ENCODE data around the gene PARM1. TPM values are rescaled to one million over a fixed set of nuclear protein-coding genes. Genes with fewer than 3 reads are reported as not detected.

PARM1 gene
- total and polyA plus RNA-seq, 2 of the 4 experiments (the other 2 are of a cell fraction) = 0.07 to 0.18 TPM

GRCh38 chr4:75042601-75043208 lies 109.8 kb downstream of the PARM1 start:
- TF ChIP-seq NFE2L2 (IDR thresholded peaks at IDR 0.05; ENCODE audit: low read depth, low read length) = no peak
- no peak for TF ChIP-seq RFX5 (IDR thresholded peaks at IDR 0.05; ENCODE audit: low read depth, low read length)
- TF ChIP-seq BHLHE40 (IDR thresholded peaks at IDR 0.05; ENCODE audit: low read depth, low read length) = no peak
- TF ChIP-seq RAD21 (IDR thresholded peaks at IDR 0.05; ENCODE audit: low read length) = no peak
- TF ChIP-seq, protein P1, sequence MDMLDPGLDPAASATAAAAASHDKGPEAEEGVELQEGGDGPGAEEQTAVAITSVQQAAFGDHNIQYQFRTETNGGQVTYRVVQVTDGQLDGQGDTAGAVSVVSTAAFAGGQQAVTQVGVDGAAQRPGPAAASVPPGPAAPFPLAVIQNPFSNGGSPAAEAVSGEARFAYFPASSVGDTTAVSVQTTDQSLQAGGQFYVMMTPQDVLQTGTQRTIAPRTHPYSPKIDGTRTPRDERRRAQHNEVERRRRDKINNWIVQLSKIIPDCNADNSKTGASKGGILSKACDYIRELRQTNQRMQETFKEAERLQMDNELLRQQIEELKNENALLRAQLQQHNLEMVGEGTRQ (IDR thresholded peaks at IDR 0.05; ENCODE audit: low read depth, low read length) = no peak
- TF ChIP-seq SMC3 (IDR thresholded peaks at IDR 0.05; ENCODE audit: low read depth, low read length) = no peak
- TF ChIP-seq CTCF (conservative IDR thresholded peaks at IDR 0.05; ENCODE audit: low read depth, low read length) = no peak
- no peak for TF ChIP-seq RCOR1 (IDR thresholded peaks at IDR 0.05; ENCODE audit: insufficient replicate concordance, low read length)
- no peak for TF ChIP-seq CEBPB (IDR thresholded peaks at IDR 0.05; ENCODE audit: low read depth, low read length)
- no peak for TF ChIP-seq POLR2A (IDR thresholded peaks at IDR 0.05; ENCODE audit: low read depth, low read length)
- TF ChIP-seq ELK1 (IDR thresholded peaks at IDR 0.05; ENCODE audit: borderline replicate concordance, low read depth, low read length) = no peak
- TF ChIP-seq MXI1 (IDR thresholded peaks at IDR 0.05; ENCODE audit: borderline replicate concordance, low read depth, low read length) = no peak
- TF ChIP-seq MAZ (IDR thresholded peaks at IDR 0.05; ENCODE audit: borderline replicate concordance, low read depth, low read length) = no peak
- TF ChIP-seq FOS (IDR thresholded peaks at IDR 0.05; ENCODE audit: low read depth, low read length) = no peak
- no peak for TF ChIP-seq CHD1 (IDR thresholded peaks at IDR 0.05; ENCODE audit: low read depth, low read length)
- no peak for TF ChIP-seq MAFK (IDR thresholded peaks at IDR 0.05; ENCODE audit: low read depth, low read length)
- H4K8ac ChIP-seq (ENCODE audit: low read depth in 2 of 2, low read length in 2 of 2) = no peak overlapping the region
- no TSS peak for BruUV-seq (replicated peaks)
- WGBS, 2 experiments (ENCODE audit: extremely low coverage in 2 of 2, insufficient read length in 1 of 2) = no CpG with 5 or more reads among the region's 2 CpGs
- no peak overlapping the region for H2BK120ac ChIP-seq (ENCODE audit: low read depth, low read length)
- no peaks in the 10 kb centered on the region for H3K79me1 ChIP-seq (ENCODE audit: low read depth in 1 of 2, low read length in 2 of 2)
- H3K4me2 ChIP-seq (ENCODE audit: low read depth, low read length) = no peak overlapping the region
- H3K4me3 ChIP-seq (ENCODE audit: insufficient read depth, low read depth, low read length) = no peak overlapping the region
- DNase-seq (no peak), ATAC-seq (ENCODE audit: low read depth) (no peak)
- no peaks in the 10 kb centered on the region for H3K36me3 ChIP-seq (ENCODE audit: control insufficient read depth, insufficient read depth, low read length)
- H3K23ac ChIP-seq (ENCODE audit: low read depth, low read length) = no peak overlapping the region
- H3K27ac ChIP-seq (ENCODE audit: insufficient read depth, low read length) = no peak overlapping the region
- ChIA-PET POLR2A (ENCODE audit: unreplicated experiment) (no interaction called here), CTCF (no interaction called here)
- no peak overlapping the region for H4K91ac ChIP-seq (ENCODE audit: insufficient read depth, low read depth, low read length)
- H3K9me1 ChIP-seq (ENCODE audit: insufficient read depth, low read length) = no peaks in the 10 kb centered on the region
- no peak overlapping the region for H3K4ac ChIP-seq (ENCODE audit: low read depth, low read length)
- no peak overlapping the region for H3K56ac ChIP-seq (ENCODE audit: extremely low read depth, insufficient read depth, low read length)
- H2BK20ac ChIP-seq (ENCODE audit: low read depth, low read length) = no peak overlapping the region
- in situ Hi-C loops (cut with MboI; ENCODE audit: low sequenced_read_pairs) (no loop called here), dilution Hi-C loops (cut with HindIII; ENCODE audit: low sequenced_read_pairs, unreplicated experiment) (no loop called here), intact Hi-C loops (cut with micrococcal nuclease) (no loop called here)
- no peaks in the 10 kb centered on the region for H3K4me1 ChIP-seq (ENCODE audit: control insufficient read depth, insufficient read depth, low read length)
- H2AK5ac ChIP-seq (ENCODE audit: low read depth, low read length) = no peak overlapping the region
- H4K5ac ChIP-seq (ENCODE audit: low read depth, low read length) = no peak overlapping the region
- no peak overlapping the region for H3K18ac ChIP-seq (ENCODE audit: low read depth, low read length)
- H4K20me1 ChIP-seq (ENCODE audit: insufficient read depth, low read length) = no peaks in the 10 kb centered on the region
- no peaks in the 10 kb centered on the region for H3K27me3 ChIP-seq (ENCODE audit: control insufficient read depth, insufficient read depth, low read length)
- no peak overlapping the region for H3K14ac ChIP-seq (replicated peaks; ENCODE audit: low read depth, low read length)
- no peak overlapping the region for H2AK9ac ChIP-seq (replicated peaks; ENCODE audit: low read depth, low read length, poor library complexity)
- H2AFZ ChIP-seq (replicated peaks; ENCODE audit: low read length, poor library complexity) = no peak overlapping the region
- H2BK15ac ChIP-seq (ENCODE audit: low read depth, low read length) = no peak overlapping the region
- no peak overlapping the region for H2BK5ac ChIP-seq (ENCODE audit: low read depth, low read length, poor library complexity, severe bottlenecking)
- H3K9me3 ChIP-seq (ENCODE audit: control insufficient read depth, insufficient read depth, low read length) = no peaks in the 10 kb centered on the region
- H3K9ac ChIP-seq (ENCODE audit: low read depth, low read length) = no peak overlapping the region
